ENCODE measurements around the gene NIPBL. TPM values are rescaled to one million over a fixed set of nuclear protein-coding genes. Genes with fewer than 3 reads are reported as not detected.
"Not testable (repeated sequence)": the region's sequence is repeated elsewhere in the genome, so short reads cannot be mapped to it uniquely, and the experiment has no call there.

Gene NIPBL
- 10 to 100 TPM; 34.0 to 54.0 (median 40.9) TPM for polyA plus RNA-seq (ENCODE audit: insufficient read length in 10 of 10)
- long read RNA-seq, donor 1 = 0 reads
- long read RNA-seq, donor 2, partial matches to known transcripts = 5 of 6 reads
- long read RNA-seq, donor 2, other reads (novel, unspliced or antisense) = 0 of 6 reads
- long read RNA-seq, donor 3 = 0 reads
- long read RNA-seq, donor 4 = 0 reads
- long read RNA-seq, donor 5, partial matches to known transcripts = 13 of 13 reads
- long read RNA-seq, donor 5, other reads (novel, unspliced or antisense) = 0 of 13 reads
- long read RNA-seq, donor 6 = 0 reads
- long read RNA-seq, donor 7 = 0 reads
- long read RNA-seq, donor 8, partial matches to known transcripts = 5 of 5 reads
- long read RNA-seq, donor 8, other reads (novel, unspliced or antisense) = 0 of 5 reads
- long read RNA-seq, donor 9 = 0 reads

GRCh38 chr5:36876299-36876964 is at the start of gene NIPBL:
Gene NIPBL, plus strand, starts transcription at chr5:36876769. Its CDS starts 76,928 bp downstream, at chr5:36953697.
- DNase-seq = peak; percentile 93 to 96 (median 96)

- DNase-seq = no peak
These were observed 44.3 kb upstream of the NIPBL start for GRCh38 chr5:36832274-36832673.

GRCh38 chr5:36836831-36837230 is 39.7 kb upstream of the NIPBL start:
- DNase-seq = peak in 1 of 3 donors; percentile 17

GRCh38 chr5:36839489-36840476 is 36.8 kb upstream of the NIPBL start:
- DNase-seq = no peak

GRCh38 chr5:36841677-36842076 is 34.9 kb upstream of the NIPBL start:
- no peak for DNase-seq

GRCh38 chr5:36842087-36842486 is 34.5 kb upstream of the NIPBL start:
- DNase-seq = no peak

- DNase-seq = no peak
These were observed 32.3 kb upstream of the NIPBL start for GRCh38 chr5:36844305-36844704.

GRCh38 chr5:36848545-36848944 is 28.0 kb upstream of the NIPBL start:
- DNase-seq = not testable (repeated sequence)

- not testable (repeated sequence) for DNase-seq
These were observed 23.7 kb upstream of the NIPBL start for GRCh38 chr5:36852903-36853302.

- DNase-seq = no peak
These were observed 22.0 kb upstream of the NIPBL start for GRCh38 chr5:36854402-36855140.

GRCh38 chr5:36855141-36855495 is 21.5 kb upstream of the NIPBL start:
- DNase-seq = no peak

- DNase-seq = no peak
These were observed 14.7 kb upstream of the NIPBL start for GRCh38 chr5:36861871-36862270.

- DNase-seq = peak; percentile 57 to 73 (median 59)
These were observed 6.0 kb upstream of the NIPBL start for GRCh38 chr5:36870399-36871040.

GRCh38 chr5:36874465-36874864 is 2.1 kb upstream of the NIPBL start:
- DNase-seq = peak in 2 of 3 donors; percentile 8 to 34

GRCh38 chr5:36875051-36875789 is 1.3 kb upstream of the NIPBL start:
- DNase-seq = peak; percentile 48 to 79 (median 60)

- peak; percentile 77 to 93 (median 86) for DNase-seq
These were observed 725 bp upstream of the NIPBL start for GRCh38 chr5:36875790-36876298.

- peak; percentile 59 to 92 (median 77) for DNase-seq
These were observed 547 bp downstream of the NIPBL start for GRCh38 chr5:36876965-36877666.

- DNase-seq = peak; percentile 19 to 51 (median 26)
These were observed 1.3 kb downstream of the NIPBL start for GRCh38 chr5:36877667-36878391.
